GM19438 (cell line): ENCODE results near the gene AEBP1.
"Not testable (repeated sequence)": the region's sequence is repeated elsewhere in the genome, so short reads cannot be mapped to it uniquely, and the experiment has no call there.

Experiments
- ATAC-seq: cut with Tn5 transposase; IDR thresholded peaks from one replicate; pipeline ENCODE4 v1.9.1; 2021; ENCODE audit warnings: low read depth; ENCODE audit not compliant: unreplicated experiment

Gene AEBP1

GRCh38 chr7:44116087-44116788, 12.1 kb downstream of the AEBP1 start:
- no peak for ATAC-seq

GRCh38 chr7:44116789-44117666, 12.9 kb downstream of the AEBP1 start:
- no peak for ATAC-seq

GRCh38 chr7:44117801-44118429, 13.8 kb downstream of the AEBP1 start:
- no peak for ATAC-seq

GRCh38 chr7:44119829-44120380, 15.8 kb downstream of the AEBP1 start:
- no peak for ATAC-seq

GRCh38 chr7:44120395-44120794, 16.2 kb downstream of the AEBP1 start:
- no peak for ATAC-seq

GRCh38 chr7:44121761-44122420, 17.7 kb downstream of the AEBP1 start:
- ATAC-seq: no peak

- no peak for ATAC-seq
Observed at GRCh38 chr7:44122529-44122928, 18.4 kb downstream of the AEBP1 start.

GRCh38 chr7:44123190-44124003, 19.3 kb downstream of the AEBP1 start, which contains the start of gene POLD2:
Gene POLD2 (minus strand): TSS chr7:44123548. CDS start chr7:44122053, 1,495 bp downstream.
- peak; percentile 97 for ATAC-seq

GRCh38 chr7:44124822-44125202, 20.7 kb downstream of the AEBP1 start:
- no peak for ATAC-seq

- ATAC-seq: not testable (repeated sequence)
Observed at GRCh38 chr7:44126574-44126973, 22.4 kb downstream of the AEBP1 start.

- ATAC-seq: no peak
Observed at GRCh38 chr7:44127161-44127560, 23.0 kb downstream of the AEBP1 start.

GRCh38 chr7:44128721-44129582, 24.8 kb downstream of the AEBP1 start:
- ATAC-seq: no peak

GRCh38 chr7:44131173-44132029, 27.3 kb downstream of the AEBP1 start:
- ATAC-seq: no peak

- ATAC-seq: no peak
Observed at GRCh38 chr7:44132039-44132438, 27.9 kb downstream of the AEBP1 start.

- no peak for ATAC-seq
Observed at GRCh38 chr7:44133295-44133694, 29.1 kb downstream of the AEBP1 start.

- no peak for ATAC-seq
Observed at GRCh38 chr7:44134943-44135628, 30.9 kb downstream of the AEBP1 start.

- no peak for ATAC-seq
Observed at GRCh38 chr7:44136731-44137130, 32.6 kb downstream of the AEBP1 start.
